Measurements from ENCODE around the gene RNF133. TPM values are rescaled to one million over a fixed set of nuclear protein-coding genes. Genes with fewer than 3 reads are reported as not detected.

The RNF133 gene
- total RNA-seq, 1 donor from 2014 or later: 0.26 TPM

GRCh38 chr7:122652876-122653275, 46.0 kb downstream of the RNF133 start:
- TF ChIP-seq, protein P1, sequence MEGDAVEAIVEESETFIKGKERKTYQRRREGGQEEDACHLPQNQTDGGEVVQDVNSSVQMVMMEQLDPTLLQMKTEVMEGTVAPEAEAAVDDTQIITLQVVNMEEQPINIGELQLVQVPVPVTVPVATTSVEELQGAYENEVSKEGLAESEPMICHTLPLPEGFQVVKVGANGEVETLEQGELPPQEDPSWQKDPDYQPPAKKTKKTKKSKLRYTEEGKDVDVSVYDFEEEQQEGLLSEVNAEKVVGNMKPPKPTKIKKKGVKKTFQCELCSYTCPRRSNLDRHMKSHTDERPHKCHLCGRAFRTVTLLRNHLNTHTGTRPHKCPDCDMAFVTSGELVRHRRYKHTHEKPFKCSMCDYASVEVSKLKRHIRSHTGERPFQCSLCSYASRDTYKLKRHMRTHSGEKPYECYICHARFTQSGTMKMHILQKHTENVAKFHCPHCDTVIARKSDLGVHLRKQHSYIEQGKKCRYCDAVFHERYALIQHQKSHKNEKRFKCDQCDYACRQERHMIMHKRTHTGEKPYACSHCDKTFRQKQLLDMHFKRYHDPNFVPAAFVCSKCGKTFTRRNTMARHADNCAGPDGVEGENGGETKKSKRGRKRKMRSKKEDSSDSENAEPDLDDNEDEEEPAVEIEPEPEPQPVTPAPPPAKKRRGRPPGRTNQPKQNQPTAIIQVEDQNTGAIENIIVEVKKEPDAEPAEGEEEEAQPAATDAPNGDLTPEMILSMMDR (IDR thresholded peaks at IDR 0.05; ENCODE audit: insufficient read depth, low read length, severe bottlenecking): no peak
- DNase-seq (ENCODE audit: low read depth): peak; percentile 34

DNA sequence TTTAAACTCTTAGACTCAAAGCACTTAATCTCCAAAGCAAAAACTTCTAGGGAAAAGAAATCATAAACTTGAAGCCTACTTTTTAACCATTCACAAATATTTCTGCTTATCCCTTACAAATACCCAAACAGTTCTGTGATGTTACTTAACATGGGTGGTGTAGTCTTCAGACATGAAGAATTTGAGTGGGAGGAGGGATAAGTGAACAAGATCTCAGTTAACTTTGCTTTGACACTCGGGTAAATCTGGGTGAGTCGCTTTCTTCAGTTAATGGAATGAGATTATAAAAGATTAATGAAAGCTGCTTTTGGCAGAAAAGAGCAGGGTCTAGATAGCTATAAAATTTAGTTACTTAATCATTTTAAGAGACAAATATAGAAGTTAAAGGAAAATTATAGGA, 47.5 kb downstream of the RNF133 start:
- DNase-seq (ENCODE audit: low read depth): no peak
- FAIRE-seq: no peak
- no peaks in the 10 kb centered on the region for H3K36me3 ChIP-seq (ENCODE audit: control insufficient read depth, insufficient read depth, low read length)
- H3K27me3 ChIP-seq (ENCODE audit: control insufficient read depth, insufficient read depth, low read length): no peaks in the 10 kb centered on the region
- TF ChIP-seq, protein P1 (IDR thresholded peaks at IDR 0.05; ENCODE audit: insufficient read depth, low read length, severe bottlenecking): no peak
- no peak overlapping the region for H3K4me3 ChIP-seq (ENCODE audit: low read depth, low read length)

More at GRCh38 chr7:122652876-122653275, 46.0 kb downstream of the RNF133 start:
- H3K36me3 ChIP-seq (ENCODE audit: control insufficient read depth, insufficient read depth, low read length): no peaks in the 10 kb centered on the region
- no peaks in the 10 kb centered on the region for H3K27me3 ChIP-seq (ENCODE audit: control insufficient read depth, insufficient read depth, low read length)
- H3K4me3 ChIP-seq (ENCODE audit: low read depth, low read length): no peak overlapping the region
- no peak for FAIRE-seq

Other genes starting within 250 kb of the RNF133 start
- gene RNF148, start 3.8 kb upstream of the RNF133 start, total RNA-seq: 0.26 TPM in 2 replicates
- 2.0 and 4.2 TPM in 2 replicates for gene CADPS2, start 187.3 kb upstream of the RNF133 start, total RNA-seq

Data from bronchial epithelial cell (primary cell).